Measurements from ENCODE around the gene LPAR6.

The LPAR6 gene

GRCh38 chr13:48369988-48370387, 42.9 kb downstream of the LPAR6 start:
- no peak for DNase-seq (ENCODE audit: low spot score)
